SK-N-SH treated with all-trans-retinoic acid at 6 μM for 48 hours (cell line): ENCODE measurements around the gene TREML2.

Experiments used
- BACH2 ChIP-seq: fragments of 250-450 bp; sonication (Bioruptor Pico); IDR thresholded peaks from 2 replicates; pipeline ENCODE4 v1.9.0; 2021; ENCODE audit warnings: mild to moderate bottlenecking, borderline replicate concordance
- CSDC2 ChIP-seq: fragments of 250-450 bp; sonication (Bioruptor Pico); IDR thresholded peaks from 2 replicates; pipeline ENCODE4 v1.5.0; 2020; ENCODE audit warnings: mild to moderate bottlenecking, moderate library complexity
- GLIS3 ChIP-seq: fragments of 250-450 bp; sonication (Bioruptor Pico); IDR thresholded peaks from 2 replicates; pipeline ENCODE4 v1.5.0; 2020; ENCODE audit warnings: mild to moderate bottlenecking, moderate library complexity
- PATZ1 ChIP-seq: fragments of 250-450 bp; sonication (Bioruptor Pico); IDR thresholded peaks from 2 replicates; pipeline ENCODE4 v1.8.0; 2020; ENCODE audit warnings: mild to moderate bottlenecking, moderate library complexity, borderline replicate concordance
- POU6F1 ChIP-seq: fragments of 250-450 bp; sonication (Bioruptor Pico); IDR thresholded peaks from 2 replicates; pipeline ENCODE4 v1.8.0; 2021; ENCODE audit warnings: low read depth, mild to moderate bottlenecking, moderate library complexity, borderline replicate concordance
- RARB ChIP-seq: fragments of 250-450 bp; sonication (Bioruptor Pico); IDR thresholded peaks from 2 replicates; pipeline ENCODE4 v1.8.0; 2021; ENCODE audit warnings: mild to moderate bottlenecking, moderate library complexity
- TCF4 ChIP-seq: fragments of 250-450 bp; sonication (Bioruptor Pico); IDR thresholded peaks from 2 replicates; pipeline ENCODE4 v1.8.0; 2021; ENCODE audit warnings: mild to moderate bottlenecking, moderate library complexity, borderline replicate concordance
- ZNF565 ChIP-seq: fragments of 450-650 bp; formaldehyde crosslinking; conservative IDR thresholded peaks from 2 replicates; pipeline ENCODE4 v1.5.0; 2020; ENCODE audit warnings: low read depth, mild to moderate bottlenecking, moderate library complexity
- ZNF8 ChIP-seq: fragments of 450-650 bp; formaldehyde crosslinking; IDR thresholded peaks from 2 replicates; pipeline ENCODE4 v1.5.0; 2020; ENCODE audit warnings: mild to moderate bottlenecking, moderate library complexity

DNA sequence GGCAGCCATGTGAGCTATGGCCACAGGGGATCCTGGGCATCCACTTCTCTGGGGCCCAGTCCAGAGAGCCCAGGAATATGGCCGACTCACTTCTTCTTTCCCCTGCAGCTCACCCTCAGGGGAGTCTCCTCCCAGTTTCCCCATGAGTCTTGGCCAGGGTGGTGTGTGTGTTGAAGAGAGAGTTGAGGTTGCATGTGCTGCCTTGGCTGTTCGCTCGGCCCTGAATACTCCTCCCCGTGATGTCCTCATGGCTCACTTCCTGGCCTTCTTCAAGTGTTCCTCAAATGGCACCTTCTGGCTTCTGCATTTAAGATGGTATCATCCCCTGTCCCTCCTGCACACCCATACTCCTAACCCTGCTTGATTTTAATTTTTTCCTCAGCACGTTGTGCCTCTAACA is 43.6 kb downstream of the TREML2 start:
- TF ChIP-seq TCF4: no peak
- TF ChIP-seq RARB: no peak
- TF ChIP-seq ZNF565 (CRISPR knock-in tag): no peak
- TF ChIP-seq PATZ1: no peak
- no peak for TF ChIP-seq POU6F1
- no peak for TF ChIP-seq ZNF8 (CRISPR knock-in tag)
- no peak for TF ChIP-seq BACH2 (CRISPR knock-in tag)
- TF ChIP-seq CSDC2 (CRISPR knock-in tag): no peak
- no peak for TF ChIP-seq GLIS3 (CRISPR knock-in tag)
